ENCODE results near the gene DUSP7.

The DUSP7 gene

DNA sequence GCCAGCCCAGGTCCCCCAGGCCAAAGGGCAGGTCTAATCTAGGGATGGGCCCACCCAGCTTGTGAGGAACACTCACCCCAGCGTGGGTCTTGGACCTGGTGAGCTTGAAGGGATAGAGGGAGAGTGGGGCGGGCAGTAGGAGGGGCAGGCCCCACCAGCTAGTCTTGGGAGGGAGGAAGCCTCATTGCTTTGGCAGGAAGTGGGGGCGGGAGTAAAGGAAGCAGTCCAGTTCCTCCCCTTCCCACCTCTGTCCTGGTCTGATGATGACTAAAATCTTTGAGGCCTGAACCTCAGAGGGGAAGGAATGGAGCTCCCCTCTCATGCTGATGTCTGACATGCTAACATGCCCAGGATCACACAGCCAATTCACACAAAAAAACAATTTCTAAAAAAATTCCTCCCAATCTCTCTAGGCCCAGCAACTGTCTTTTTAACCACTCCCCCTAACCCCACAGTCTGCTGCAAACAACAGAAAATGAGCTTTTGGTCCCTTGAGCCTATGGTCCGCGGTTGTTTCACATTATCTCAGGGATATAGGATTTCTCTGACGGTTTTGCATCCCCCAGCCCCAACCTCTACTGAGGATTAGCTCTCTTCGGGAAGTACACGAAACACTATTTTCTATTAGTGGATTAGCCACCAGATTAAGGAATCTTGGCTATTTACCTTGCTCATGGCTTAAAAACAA is 30.7 kb upstream of the DUSP7 start:
- no peak for DNase-seq (ENCODE audit: low read depth)

DNA sequence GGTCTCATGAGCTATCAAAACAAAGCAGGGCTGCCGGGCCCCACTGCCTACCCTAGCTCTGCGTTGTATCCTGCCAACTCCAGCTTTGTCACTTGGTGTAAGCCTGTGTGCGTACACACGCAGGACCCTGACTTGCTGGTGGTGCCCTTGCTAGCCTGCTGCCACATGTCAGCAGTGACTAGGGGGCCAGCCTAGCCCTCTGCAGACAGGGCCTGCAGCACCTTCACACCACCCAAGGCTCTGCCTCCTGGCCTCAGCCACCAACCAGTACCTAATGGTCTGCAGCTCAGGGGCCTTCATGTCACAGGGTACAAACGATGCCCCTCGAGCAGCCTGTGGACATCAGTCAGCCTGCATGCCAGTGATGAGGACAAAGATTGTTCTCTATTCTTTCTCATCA is 30.1 kb upstream of the DUSP7 start:
- DNase-seq (ENCODE audit: low read depth), result no peak

DNA sequence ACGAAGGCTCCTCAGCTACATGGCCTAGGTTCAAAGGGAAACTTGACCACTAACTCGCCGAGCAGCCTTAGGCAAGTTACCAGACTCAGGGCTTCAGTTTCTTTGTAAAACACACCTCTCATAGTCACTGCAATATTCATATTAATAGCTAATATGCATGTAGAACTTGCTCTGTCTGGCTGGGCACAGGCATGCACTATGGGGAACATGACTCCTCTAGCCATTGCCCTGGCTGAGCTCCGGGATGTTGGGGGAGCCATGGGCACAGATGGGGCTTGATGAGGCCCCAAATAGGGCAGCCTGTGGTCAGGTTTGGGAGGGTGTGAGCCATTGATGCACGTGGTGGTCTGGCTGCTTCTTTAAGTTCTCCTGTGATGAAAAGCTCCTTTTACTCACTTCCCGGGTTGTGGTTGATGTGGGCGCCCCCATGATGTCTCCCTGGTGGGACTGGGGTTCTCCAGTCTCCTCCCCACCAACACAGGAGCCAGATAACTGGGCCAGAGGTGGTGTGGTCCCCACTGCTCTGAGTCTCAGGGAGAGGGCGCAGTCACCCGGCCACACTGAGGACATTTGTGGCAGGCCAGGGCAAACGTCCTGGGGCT is 29.4 kb upstream of the DUSP7 start:
- no peak for DNase-seq (ENCODE audit: low read depth)

DNA sequence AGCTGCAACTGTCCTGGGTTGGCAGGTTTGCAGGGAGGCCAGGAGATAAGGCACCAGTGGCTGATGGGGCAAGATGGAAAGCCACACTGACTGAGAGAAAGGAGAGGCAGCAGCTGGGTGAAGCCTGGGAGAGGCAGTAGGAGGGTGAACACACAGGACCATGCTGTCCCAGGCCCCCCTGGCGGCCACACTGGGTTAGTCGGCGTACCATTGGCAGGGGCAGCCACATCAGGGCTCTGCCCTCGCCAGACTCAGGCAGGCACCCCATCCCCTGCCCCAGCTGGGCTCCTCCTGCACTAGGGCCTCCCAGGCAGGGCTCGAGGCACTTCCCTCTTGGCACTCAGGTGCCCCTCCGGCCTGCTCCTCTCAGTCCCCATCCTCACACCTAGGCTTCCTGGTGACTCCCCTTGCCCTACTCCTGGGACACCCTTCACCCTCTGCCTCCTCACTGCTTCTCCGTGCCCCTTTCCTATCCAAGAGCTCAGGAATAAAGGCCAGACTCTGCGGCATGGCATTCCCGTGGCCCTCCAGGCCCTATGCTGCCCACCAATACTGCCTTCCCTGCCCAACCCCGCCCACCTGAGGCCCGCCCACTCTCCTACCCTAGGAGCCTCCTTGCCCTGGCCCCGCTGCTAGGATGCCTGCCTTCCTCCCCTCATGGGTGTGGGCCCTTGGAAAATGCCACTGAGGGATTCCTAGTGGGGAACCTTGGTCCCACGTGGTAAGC is 28.7 kb upstream of the DUSP7 start:
- DNase-seq (ENCODE audit: low read depth), result no peak

DNA sequence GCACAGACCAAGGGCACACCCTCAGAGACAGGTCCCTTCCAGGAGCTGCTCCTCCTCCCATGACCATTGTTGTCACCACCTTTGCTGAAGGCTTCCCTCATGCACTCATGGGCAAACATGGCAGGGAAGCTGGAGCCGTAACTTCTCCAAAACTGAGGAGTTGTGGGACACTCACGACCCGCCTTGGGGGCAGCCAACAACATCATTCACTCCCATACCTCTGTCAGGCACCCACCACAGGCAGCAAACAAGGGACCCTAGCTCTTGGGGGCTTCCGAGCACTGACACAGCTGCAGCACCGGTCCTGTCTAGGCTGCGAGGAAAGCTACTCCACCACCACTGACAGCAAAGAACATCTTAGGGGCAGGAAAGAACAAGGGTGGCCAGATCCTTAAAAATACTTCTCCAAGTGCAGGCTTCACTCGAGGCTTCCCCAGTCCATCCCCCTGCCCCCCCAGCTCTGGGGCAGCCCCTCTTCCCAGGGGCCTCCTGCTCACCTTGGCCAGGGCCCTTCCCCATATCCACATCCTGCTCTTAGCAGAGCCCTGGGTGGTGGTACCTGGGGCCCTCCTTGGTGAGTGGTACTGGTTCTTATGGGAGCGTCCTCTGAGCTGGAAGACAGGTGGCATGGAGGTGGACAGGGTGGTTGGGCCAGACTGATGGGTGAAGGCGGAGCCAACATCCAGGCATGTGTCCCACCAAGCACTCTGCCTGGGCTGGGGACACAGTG is 28.0 kb upstream of the DUSP7 start:
- no peak for DNase-seq (ENCODE audit: low read depth)

DNA sequence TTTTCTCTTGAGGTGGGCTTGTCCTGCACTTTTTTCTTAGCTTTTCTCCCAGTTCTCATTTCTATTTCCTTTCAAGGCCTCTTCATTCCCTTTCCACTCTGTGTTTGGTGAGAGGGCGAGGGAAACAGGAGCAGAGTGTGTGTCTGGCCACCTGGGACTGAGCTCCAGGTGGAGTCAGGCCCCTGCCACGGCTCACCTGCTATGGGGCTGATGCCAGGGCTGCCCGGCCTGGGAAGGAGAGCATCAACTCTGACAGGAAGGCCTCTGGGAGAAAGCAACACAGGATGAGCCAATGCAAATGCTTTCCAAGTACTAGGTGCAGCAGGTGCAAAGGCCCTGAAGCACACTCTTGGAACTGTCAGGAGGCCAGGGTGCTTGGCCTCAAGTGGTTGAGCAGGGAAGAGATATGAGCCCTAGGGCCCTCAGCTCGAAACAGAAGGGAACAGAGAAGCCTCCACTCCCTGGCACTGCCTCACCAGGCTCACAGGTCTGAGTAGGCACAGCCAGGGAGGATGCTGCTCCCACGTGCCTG is 27.3 kb upstream of the DUSP7 start:
- DNase-seq (ENCODE audit: low read depth), result no peak

DNA sequence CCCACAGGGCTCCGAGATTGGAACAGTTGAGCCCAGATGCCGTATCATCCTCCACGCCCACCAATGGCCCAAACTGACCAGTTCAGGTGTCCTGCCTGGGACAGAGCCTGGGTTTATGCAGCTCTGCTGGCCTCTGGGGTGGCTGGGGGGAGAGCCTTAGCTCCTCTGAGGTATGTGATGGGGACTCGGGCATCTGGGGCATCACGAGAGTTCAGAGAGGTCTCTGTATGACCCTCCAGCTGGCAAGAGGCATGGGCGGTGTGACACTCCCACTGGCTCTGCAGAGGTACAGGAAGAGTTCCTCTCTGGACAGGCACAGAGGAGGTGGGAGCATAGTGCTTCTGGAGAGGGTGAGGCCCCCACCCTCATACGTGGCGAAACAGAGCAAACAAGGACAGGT is 26.6 kb upstream of the DUSP7 start:
- DNase-seq (ENCODE audit: low read depth), result no peak

DNA sequence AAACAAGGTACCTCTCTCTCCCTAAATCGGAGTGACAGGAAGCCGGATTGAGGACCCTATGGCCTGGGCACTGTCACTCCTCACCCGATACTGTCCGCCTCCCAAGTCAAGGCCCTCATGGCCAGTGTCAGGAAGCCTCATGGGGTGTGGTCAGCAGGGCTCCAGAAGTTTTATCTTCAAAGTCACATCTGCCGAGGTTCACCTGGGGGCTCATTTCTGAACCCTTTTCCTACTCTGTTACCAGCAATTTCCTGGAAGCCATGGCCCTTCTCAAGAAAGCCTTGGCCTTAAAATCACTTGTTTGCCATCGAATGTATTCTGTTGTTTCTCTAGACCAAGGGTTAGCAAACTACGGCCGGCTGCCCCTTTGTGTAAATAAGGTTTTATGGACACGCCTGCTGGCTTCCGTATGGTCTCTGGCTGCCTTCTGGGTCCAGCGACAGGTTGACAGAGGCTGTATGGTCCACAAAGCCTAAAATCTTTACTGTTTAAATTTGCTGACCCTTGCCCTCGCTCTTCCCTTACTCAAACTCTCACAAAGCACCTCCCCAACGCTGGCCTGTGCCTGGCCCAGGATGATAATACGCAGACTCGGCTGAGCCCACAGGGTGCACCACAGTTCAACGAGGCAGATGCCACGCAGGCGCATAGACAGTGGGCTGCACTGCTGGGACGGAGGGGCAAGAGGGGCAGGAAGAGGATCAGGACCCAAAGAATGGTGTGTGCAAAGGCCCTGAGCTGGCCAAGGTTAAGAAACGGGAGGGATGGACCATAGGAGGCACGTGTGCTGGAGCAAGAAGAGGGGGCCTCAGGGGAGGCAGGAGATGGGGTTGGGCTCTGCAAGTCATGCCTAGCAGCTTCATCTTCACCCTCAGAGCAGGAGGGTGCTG is 24.7 kb upstream of the DUSP7 start:
- DNase-seq (ENCODE audit: low read depth), result no peak

DNA sequence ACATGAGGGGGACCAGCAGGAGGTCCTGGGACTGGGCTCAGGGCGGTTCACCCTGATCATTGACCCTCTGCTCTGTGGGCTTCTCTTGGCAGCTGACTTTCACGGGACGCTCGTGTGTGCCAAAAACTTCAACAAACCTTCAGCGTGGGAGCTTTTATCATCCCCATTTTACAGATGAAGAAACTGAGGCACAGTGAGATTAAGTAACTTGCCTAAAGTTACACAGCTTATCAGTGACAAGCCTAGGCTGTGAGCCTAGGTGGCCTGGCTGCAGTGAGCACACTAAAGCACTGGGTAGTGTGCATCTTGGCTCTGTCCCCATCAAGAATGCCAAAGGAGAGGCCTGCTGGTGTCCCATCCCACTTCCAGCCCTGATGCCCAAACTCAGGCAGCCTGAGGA is 23.6 kb upstream of the DUSP7 start:
- DNase-seq (ENCODE audit: low read depth), result no peak

DNA sequence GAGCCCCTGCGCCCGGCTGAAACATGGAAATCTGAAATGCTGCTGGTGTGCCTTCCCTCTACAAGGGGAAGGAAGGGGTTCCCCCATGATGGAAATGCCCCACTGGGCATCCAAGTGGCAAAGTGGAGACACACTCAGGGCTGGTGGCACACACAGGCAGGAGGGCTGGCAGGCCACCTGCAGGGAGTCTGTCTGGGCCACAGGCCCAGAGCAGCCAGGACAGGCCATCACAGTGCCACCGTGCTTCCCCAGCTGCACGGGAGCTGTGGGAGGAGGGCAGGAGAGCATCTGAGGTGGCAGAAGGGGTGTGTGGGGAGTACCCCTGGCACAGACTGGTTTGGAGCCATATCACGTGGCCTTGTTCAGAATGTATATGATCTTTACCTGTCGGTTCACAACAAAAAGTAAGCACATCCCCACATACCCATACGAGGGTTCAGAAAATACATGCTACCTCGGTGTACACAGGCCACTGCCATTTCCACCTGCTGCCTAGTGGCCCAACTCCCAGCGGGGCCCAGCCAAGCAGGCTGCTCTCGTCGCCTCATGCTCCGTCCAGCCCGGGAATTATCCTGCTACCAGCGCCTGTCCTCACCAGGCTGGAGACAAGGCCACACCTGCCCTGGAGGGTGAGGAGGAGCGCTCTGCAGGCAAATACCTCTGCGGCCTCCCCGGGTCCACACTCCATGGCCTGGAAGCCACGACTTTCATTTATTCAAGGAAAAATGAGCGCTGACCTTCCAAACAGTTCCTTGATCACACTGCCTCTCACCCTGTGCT is 22.6 kb upstream of the DUSP7 start:
- no peak for DNase-seq (ENCODE audit: low read depth)

DNA sequence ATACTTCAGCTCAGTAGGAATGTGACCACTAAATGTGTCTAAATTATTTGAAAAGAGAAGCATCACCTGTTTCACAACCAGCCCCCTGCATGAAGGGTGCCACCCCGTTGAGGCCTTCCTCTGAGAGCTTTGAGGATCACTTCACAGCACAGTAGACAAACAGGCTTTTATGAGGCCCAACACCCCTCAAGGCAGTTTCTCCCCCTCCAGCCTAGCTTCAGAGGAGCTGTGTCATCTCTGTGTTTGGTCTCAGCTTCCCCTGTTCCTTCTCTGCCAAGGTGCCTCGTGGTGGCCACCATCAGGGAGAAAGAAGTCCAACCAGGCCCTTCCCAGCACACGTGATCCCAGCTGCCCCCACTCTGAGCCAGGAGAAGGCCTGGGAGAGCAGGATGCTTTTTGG is 21.6 kb upstream of the DUSP7 start:
- DNase-seq (ENCODE audit: low read depth), result no peak

DNA sequence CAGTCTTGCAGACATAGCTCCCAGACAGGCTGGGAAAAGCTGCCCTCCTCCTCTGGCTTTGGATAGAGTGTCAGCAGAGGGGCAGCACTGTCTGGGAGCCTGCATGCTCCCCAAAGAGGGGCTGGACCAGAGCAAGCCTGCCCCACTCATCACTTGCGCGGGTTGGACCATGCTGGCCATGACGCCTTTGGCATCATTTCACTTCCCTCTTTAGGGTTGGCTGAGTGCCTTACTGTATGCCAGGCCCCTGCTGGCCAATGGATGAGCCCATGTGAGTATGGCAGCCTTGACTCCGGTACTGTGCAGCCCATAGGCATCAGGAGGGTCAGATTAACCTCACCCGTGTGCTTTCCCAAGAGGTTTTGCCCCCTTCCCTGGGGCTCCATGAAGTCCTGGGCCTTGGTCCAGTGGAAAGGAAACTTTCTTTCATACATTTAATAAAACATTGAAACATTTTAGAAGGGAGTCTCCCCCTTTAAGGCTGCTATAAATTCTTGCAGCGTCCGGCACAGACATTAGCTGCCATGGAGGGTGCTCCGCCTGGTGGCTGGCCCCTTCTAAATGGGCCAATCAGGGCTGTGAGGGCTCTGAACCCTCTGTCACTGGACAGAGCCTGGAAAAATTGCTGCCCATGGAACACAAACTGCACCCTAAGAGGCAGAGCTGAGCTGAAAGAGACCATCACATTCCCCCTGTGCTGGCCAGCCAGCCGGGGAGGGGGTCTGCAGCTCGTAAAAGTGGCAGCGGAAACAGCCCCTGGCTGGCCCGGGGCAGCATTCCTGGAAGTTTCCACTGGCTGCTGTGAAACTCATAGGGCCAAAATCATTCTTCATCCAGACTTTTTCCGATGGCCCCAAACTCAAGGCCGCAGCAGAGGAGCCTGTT is 20.8 kb upstream of the DUSP7 start:
- DNase-seq (ENCODE audit: low read depth), result no peak

DNA sequence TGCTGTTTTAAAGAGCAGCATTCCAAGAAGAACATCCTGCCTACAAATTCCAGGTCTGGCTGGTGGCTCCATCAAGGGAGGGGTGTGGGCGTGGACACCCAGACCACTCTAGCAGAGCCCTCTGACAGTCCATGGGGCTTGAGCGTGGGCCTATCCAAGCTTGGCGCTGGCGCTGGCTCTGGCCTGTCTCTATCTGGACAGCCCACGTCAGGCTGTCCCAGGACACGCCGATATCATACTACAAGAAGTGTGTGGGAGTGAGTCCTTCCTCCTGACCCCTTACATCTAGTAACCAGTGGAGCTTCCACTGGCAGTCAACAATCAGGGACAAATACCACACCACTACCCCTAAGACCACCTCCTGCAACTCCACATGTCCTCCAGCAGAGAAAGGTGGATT is 17.1 kb upstream of the DUSP7 start:
- no peak for DNase-seq (ENCODE audit: low read depth)

DNA sequence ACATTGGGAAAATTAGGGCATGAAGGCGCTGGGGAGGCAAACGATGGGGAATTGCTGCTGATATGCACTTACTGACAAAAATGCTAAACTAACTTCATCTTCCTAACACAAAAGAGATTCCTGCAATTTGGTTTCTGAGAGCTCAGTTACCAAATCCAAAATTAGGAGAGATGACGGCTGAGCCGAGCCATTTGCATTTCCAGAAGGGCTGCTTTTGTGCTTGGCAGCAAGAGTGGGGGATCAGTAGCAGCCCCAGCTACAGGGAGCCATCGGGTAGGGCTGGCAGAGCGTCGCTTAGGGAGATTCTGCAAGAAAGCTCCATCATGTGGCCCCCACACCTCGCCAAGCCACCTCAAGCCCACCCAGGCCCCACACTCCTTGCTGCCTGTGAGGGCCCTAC is 16.1 kb upstream of the DUSP7 start:
- no peak for DNase-seq (ENCODE audit: low read depth)

DNA sequence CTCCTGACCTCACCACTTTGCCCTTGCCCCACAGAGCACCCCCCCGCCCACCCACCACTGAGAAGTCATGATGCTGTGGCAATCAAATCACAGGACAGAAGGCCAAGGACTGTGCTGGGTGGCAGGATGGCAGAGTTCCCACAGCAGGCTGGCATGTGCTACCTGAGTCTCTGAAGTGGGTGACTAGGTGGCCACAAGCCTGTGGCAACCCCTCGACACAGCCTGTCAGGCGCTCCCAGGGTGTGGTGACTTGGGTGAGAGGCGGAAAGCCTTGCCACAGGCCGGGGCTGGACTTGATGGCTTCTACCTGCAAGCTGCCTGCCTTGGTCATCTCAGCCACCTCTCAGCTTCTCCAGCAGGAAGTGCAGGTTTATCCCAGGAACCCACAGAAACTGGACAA is 15.6 kb upstream of the DUSP7 start:
- no peak for DNase-seq (ENCODE audit: low read depth)

DNA sequence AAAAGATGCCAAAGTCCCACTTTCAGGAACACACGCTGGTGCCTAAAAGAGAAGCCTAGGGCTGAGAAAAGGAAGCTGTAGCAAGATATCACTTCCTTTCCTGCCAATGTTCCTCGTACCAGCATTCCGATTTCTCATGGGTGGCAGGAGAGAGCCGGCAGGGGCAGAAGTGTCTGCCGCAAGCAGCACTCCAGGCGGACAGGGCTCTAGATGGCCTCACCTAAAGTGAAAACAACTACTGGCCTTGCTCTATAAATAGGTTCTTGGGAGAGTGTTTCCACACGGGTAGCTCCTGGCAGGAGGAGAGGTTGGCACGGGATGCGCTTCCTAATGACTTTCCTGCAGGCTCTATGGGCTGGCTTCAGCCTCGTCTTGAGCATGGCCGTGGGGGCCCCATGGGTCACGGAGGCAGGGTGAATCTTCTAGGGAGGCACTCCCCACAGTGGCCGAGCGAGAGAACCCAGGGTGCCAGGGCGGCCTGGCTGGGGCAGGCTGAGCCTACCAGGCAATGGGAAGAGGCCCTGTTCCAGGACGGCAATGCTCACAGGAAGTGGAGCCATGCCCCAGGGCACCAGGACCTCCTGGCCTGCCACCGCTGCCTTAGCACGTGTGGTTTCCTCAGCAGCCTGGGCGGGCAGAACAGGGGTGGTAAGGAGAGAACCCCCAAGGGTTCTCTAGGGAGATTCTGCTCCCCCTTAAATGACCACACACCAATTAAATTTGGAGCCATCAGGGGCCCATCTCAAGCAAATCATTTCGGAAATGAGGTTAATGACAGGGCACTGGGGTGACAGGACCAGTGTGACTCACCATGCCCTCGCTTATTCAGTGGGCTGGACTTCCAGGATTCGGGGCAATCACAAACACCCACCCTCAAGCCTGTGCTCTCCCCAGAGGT is 14.6 kb upstream of the DUSP7 start:
- DNase-seq (ENCODE audit: low read depth), result no peak

DNA sequence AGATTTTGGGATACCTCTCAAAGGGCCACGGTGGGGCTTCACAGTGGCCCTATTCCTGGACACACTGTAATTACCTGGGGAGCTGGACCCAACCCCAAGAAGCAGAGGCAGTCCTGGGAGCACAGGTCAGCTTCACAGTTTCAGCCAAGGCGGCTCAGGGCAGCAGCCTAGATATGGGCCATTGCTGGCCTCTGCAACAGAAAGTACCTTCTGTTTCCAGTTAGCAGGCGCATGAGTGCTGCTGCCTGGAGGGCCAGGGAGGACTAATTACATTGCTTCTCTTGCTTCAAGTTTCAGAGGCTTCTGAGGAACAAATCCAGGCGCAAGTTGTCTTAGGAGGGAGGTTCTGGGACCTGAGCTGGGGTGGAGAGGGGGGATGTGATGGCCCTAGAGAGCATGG is 13.5 kb upstream of the DUSP7 start:
- no peak for DNase-seq (ENCODE audit: low read depth)

DNA sequence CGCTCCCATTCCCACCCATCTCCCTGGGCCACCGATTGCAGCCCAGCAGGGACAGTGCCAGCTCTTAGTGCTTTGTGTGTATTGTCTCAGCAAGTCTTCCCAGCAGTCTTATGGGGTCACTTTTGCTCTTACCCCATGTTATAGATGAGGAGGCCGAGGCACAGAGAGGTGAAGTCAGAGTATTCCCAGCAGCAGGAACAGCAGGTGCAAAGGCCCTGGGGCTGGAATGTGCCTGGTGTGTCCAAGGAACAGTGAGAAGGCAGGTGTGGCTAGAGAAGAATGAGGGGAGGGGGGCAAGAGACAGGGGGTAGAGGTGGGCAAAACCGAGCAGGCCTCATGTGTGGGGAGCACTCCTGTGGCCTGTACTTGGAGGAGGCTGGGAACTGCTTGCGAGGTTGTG is 12.8 kb upstream of the DUSP7 start:
- no peak for DNase-seq (ENCODE audit: low read depth)

DNA sequence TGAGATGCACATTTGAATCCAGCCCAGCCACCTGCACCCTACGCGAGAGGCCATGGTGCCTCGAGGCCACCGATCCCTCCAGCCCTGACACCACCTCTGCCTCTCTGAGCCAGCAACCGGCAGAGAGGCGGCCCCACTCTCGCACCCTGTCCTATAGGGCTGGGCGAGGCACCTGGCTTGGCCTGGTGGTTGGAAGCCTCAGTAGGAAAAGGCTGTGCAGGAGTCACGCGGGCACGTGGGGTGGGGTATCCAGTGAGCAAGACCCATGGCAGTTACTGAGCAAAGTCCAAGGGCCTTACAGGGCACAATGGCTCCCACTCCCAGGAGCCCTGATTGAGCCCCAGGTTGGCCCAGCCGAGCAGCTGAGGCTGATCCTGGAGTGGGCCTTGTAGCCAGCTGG is 12.4 kb upstream of the DUSP7 start:
- DNase-seq (ENCODE audit: low read depth), result no peak

All from HS-27A (cell line).